Fibroblast of lung (primary cell): ENCODE results near the gene PMFBP1. TPM values are rescaled to one million over a fixed set of nuclear protein-coding genes. Genes with fewer than 3 reads are reported as not detected.
A peak's percentile ranks its signal among the peaks of the same experiment; 100 is the strongest.

Experiments
- DNase-seq, 2 donors: peaks; one replicate each; pipeline versions ENCODE4 v3.0.0 to v3.0.0-alpha.2; 2010; ENCODE audit warnings: low read depth in 2 of 2
- H2AFZ ChIP-seq: 2 replicates; pipeline ENCODE4 v1.5.1; 2012; ENCODE audit warnings: low read length, control low read depth, inconsistent platforms
- H3K27ac ChIP-seq: 2 replicates; pipeline ENCODE4 v1.5.1; 2011; ENCODE audit warnings: low read length, control low read depth; ENCODE audit not compliant: insufficient read depth
- H3K27me3 ChIP-seq: 2 replicates; pipeline ENCODE4 v1.5.1; 2011; ENCODE audit warnings: mild to moderate bottlenecking, low read length; ENCODE audit not compliant: control insufficient read depth, insufficient read depth
- H3K36me3 ChIP-seq: 2 replicates; pipeline ENCODE4 v1.5.1; 2011; ENCODE audit warnings: low read length; ENCODE audit not compliant: control insufficient read depth, insufficient read depth
- H3K4me1 ChIP-seq: 2 replicates; pipeline ENCODE4 v1.5.1; 2011; ENCODE audit warnings: low read length; ENCODE audit not compliant: control insufficient read depth, insufficient read depth; ENCODE audit errors: extremely low read depth
- H3K4me2 ChIP-seq: 2 replicates; pipeline ENCODE4 v1.5.1; 2011; ENCODE audit warnings: low read length, control low read depth; ENCODE audit not compliant: insufficient read depth; ENCODE audit errors: extremely low read depth
- H3K4me3 ChIP-seq, 4 experiments: fragments of 200-600 bp in 1 of 4; sonication (generic) in 1 of 4; replicated peaks in 1 of 4; 2 replicates each; pipeline ENCODE4 v1.5.1; 2011 to 2016; ENCODE audit warnings: low read length in 4 of 4, low read depth in 3 of 4, mild to moderate bottlenecking in 3 of 4, control low read depth in 2 of 4, inconsistent platforms in 1 of 4, mixed read lengths in 1 of 4; ENCODE audit not compliant: insufficient read depth in 1 of 4; ENCODE audit errors: control extremely low read depth in 1 of 4
- H3K79me2 ChIP-seq: 2 replicates; pipeline ENCODE4 v1.5.1; 2012; ENCODE audit warnings: mild to moderate bottlenecking, low read length, inconsistent platforms; ENCODE audit not compliant: control insufficient read depth, insufficient read depth
- H3K9ac ChIP-seq: 2 replicates; pipeline ENCODE4 v1.5.1; 2011; ENCODE audit warnings: mild to moderate bottlenecking, low read length, control low read depth; ENCODE audit not compliant: insufficient read depth
- H3K9me3 ChIP-seq: 2 replicates; pipeline ENCODE4 v1.5.1; 2012; ENCODE audit warnings: low read depth, low read length; ENCODE audit not compliant: control insufficient read depth, insufficient read depth
- H4K20me1 ChIP-seq: 2 replicates; pipeline ENCODE4 v1.5.1; 2011; ENCODE audit warnings: low read length; ENCODE audit not compliant: control insufficient read depth, insufficient read depth; ENCODE audit errors: extremely low read depth
- EZH2 ChIP-seq: IDR thresholded peaks from 2 replicates; pipeline ENCODE4 v1.5.1; 2012; ENCODE audit warnings: low read length, control low read depth, mild to moderate bottlenecking; ENCODE audit errors: missing control alignments
- polyA plus RNA-seq, 2 donors: library from polyadenylated mRNA; depleted of rRNA in 1 of 2; stranded (reverse) in 1 of 2; unstranded in 1 of 2; fragments of >200 nt; gene quantifications; 2 replicates each; pipeline ENCODE4 v1.2.1, GENCODE V29; 2011 to 2012; ENCODE audit warnings: missing spikeins in 1 of 2
- total RNA-seq: library from RNA; depleted of rRNA; stranded (reverse); fragments of >200 nt; gene quantifications from 2 replicates; pipeline ENCODE4 v1.2.1, GENCODE V29; 2014
- TF ChIP-seq, protein P1 (sequence below), 2 donors: IDR thresholded peaks in 1 of 2; conservative IDR thresholded peaks in 1 of 2; 1 replicate in 1 of 2; 2 replicates in 1 of 2; pipeline ENCODE4 v1.5.1; 2011 to 2012; ENCODE audit warnings: low read length in 2 of 2, control low read depth in 1 of 2, inconsistent platforms in 1 of 2, low read depth in 1 of 2, mild to moderate bottlenecking in 1 of 2

The PMFBP1 gene
- total and polyA plus RNA-seq, 2 donors (not counting 1 experiment from before 2014, with no cell fraction given): 0.12 to 0.17 TPM

GRCh38 chr16:72093448-72094265 lies 78.3 kb downstream of the PMFBP1 start, which contains the start of the genes DHX38 and TXNL4B:
Gene DHX38, plus strand, starts transcription at chr16:72093847. Its CDS starts 2,311 bp downstream, at chr16:72096158.
Gene TXNL4B, minus strand, starts transcription at chr16:72093620. Its CDS starts 2,871 bp downstream, at chr16:72090749.
- DNase-seq: peak; percentile 99
- no peak for TF ChIP-seq EZH2
- TF ChIP-seq, protein P1, sequence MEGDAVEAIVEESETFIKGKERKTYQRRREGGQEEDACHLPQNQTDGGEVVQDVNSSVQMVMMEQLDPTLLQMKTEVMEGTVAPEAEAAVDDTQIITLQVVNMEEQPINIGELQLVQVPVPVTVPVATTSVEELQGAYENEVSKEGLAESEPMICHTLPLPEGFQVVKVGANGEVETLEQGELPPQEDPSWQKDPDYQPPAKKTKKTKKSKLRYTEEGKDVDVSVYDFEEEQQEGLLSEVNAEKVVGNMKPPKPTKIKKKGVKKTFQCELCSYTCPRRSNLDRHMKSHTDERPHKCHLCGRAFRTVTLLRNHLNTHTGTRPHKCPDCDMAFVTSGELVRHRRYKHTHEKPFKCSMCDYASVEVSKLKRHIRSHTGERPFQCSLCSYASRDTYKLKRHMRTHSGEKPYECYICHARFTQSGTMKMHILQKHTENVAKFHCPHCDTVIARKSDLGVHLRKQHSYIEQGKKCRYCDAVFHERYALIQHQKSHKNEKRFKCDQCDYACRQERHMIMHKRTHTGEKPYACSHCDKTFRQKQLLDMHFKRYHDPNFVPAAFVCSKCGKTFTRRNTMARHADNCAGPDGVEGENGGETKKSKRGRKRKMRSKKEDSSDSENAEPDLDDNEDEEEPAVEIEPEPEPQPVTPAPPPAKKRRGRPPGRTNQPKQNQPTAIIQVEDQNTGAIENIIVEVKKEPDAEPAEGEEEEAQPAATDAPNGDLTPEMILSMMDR (conservative IDR thresholded peaks at IDR 0.05 in 1 of 2, IDR thresholded peaks at IDR 0.05 in 1 of 2; ENCODE audit: low read depth in 1 of 2, low read length in 2 of 2): no peak
- no peaks in the 10 kb centered on the region for H3K27me3 ChIP-seq
- H3K27ac ChIP-seq: peak within 1 kb of the TSS; percentile 89
- peaks cover 15% of the 10 kb centered on the region for H3K36me3 ChIP-seq
- H2AFZ ChIP-seq: peak within 1 kb of the TSS; percentile 85
- peak within 1 kb of the TSS; percentile 87 for H3K9ac ChIP-seq
- no peaks in the 10 kb centered on the region for H4K20me1 ChIP-seq
- peaks cover 59% of the 10 kb centered on the region for H3K79me2 ChIP-seq
- peaks cover 2% of the 10 kb centered on the region for H3K4me1 ChIP-seq
- H3K4me3 ChIP-seq: peak within 1 kb of the TSS; percentile 85 to 93 (median 91)
- peak within 1 kb of the TSS; percentile 95 for H3K4me2 ChIP-seq
- H3K9me3 ChIP-seq: no peaks in the 10 kb centered on the region

DNA sequence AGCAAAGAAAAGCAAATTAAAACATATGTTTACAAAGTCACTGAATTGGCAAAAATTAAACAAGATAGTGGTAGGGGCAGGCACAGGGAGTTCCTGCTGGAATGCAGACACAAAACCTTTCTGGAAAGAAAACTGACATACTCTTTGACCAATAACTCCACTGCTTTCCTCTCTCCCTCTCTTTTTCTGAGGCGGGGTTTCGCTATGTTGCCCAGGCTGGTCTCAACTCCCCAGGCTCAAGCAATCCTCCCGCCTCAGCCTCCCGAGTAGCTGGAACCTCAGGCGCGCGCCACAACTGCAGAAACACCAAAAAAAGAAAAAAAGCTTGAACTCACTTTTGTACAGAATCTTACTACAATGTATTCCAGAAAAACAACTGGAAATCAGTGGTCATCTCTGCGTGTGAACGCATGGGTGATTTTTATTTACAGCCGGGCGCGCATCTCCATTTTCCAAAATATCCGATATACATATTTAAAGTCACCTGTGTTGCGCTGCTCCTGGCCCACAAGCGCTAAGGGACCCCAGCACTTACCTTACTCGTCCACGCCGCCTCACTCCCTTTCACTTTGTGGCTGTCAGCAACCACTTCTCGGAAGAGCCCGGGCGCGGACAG lies 79.0 kb downstream of the PMFBP1 start:
- Histone ChIP-seq H3K27me3 (no peaks in the 10 kb centered on the region), H3K4me1 (peaks cover 2% of the 10 kb centered on the region), H4K20me1 (no peaks in the 10 kb centered on the region), H3K9ac (peak overlapping the region; percentile 77), H3K79me2 (peaks cover 59% of the 10 kb centered on the region), H3K27ac (peak overlapping the region; percentile 89), H3K4me3 (peak overlapping the region; percentile 85 to 92 (median 88)), H3K36me3 (peaks cover 12% of the 10 kb centered on the region), H3K4me2 (peak overlapping the region; percentile 94), H3K9me3 (no peaks in the 10 kb centered on the region), H2AFZ (peak overlapping the region; percentile 83)
- no peak for TF ChIP-seq EZH2
- TF ChIP-seq, protein P1 (conservative IDR thresholded peaks at IDR 0.05 in 1 of 2, IDR thresholded peaks at IDR 0.05 in 1 of 2; ENCODE audit: low read depth in 1 of 2, low read length in 2 of 2): no peak
- DNase-seq: peak; percentile 76 to 79

DNA sequence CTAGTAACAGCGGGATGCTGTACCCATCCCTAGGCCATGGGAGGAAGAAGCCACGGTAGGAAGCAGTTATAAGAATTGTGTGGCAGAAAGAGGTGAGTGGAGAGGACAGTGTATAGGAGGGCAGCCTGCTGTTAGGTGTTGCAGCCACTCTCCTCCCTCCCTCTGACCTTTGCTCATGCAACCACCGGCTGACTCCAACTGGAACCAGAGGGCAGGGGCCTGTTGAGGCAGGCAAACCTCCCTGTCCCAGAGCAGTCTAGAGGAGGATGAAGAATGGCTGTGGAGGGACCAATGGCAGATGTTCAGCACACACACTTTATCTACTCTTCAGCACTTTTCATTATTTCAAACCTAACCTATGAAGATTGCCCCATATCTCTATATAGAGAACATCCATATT lies 80.7 kb downstream of the PMFBP1 start:
- TF ChIP-seq EZH2: no peak
- TF ChIP-seq, protein P1 (conservative IDR thresholded peaks at IDR 0.05 in 1 of 2, IDR thresholded peaks at IDR 0.05 in 1 of 2; ENCODE audit: low read depth in 1 of 2, low read length in 2 of 2): no peak
- peaks cover 54% of the 10 kb centered on the region for H3K79me2 ChIP-seq
- no peak overlapping the region for H3K4me3 ChIP-seq
- peak overlapping the region; percentile 8 for H3K4me2 ChIP-seq
- no peaks in the 10 kb centered on the region for H4K20me1 ChIP-seq
- no peak overlapping the region for H2AFZ ChIP-seq
- H3K9ac ChIP-seq: no peak overlapping the region
- DNase-seq: no peak
- no peaks in the 10 kb centered on the region for H3K9me3 ChIP-seq
- H3K4me1 ChIP-seq: peaks cover 2% of the 10 kb centered on the region
- H3K36me3 ChIP-seq: peaks cover 8% of the 10 kb centered on the region
- no peak overlapping the region for H3K27ac ChIP-seq
- H3K27me3 ChIP-seq: no peaks in the 10 kb centered on the region
